ENCODE results near the gene NTN1. TPM values are rescaled to one million over a fixed set of nuclear protein-coding genes. Genes with fewer than 3 reads are reported as not detected.

The NTN1 gene
- total and polyA plus RNA-seq, 2 of the 4 experiments (the other 2 are of a cell fraction) = under 0.01 to 0.07 TPM

- DNase-seq = no peak
- no peak for TF ChIP-seq MAFK (IDR thresholded peaks at IDR 0.05; ENCODE audit: low read depth, low read length)
- TF ChIP-seq RCOR1 (IDR thresholded peaks at IDR 0.05; ENCODE audit: insufficient replicate concordance, low read length) = no peak
- TF ChIP-seq FOS (IDR thresholded peaks at IDR 0.05; ENCODE audit: low read depth, low read length) = no peak
- TF ChIP-seq MXI1 (IDR thresholded peaks at IDR 0.05; ENCODE audit: borderline replicate concordance, low read depth, low read length) = no peak
- no peak for TF ChIP-seq SMC3 (IDR thresholded peaks at IDR 0.05; ENCODE audit: low read depth, low read length)
- no peak for TF ChIP-seq NFE2L2 (IDR thresholded peaks at IDR 0.05; ENCODE audit: low read depth, low read length)
- no peak for TF ChIP-seq ELK1 (IDR thresholded peaks at IDR 0.05; ENCODE audit: borderline replicate concordance, low read depth, low read length)
- TF ChIP-seq POLR2A (IDR thresholded peaks at IDR 0.05; ENCODE audit: low read depth, low read length) = no peak
- TF ChIP-seq RFX5 (IDR thresholded peaks at IDR 0.05; ENCODE audit: low read depth, low read length) = no peak
- TF ChIP-seq USF2 (IDR thresholded peaks at IDR 0.05; ENCODE audit: low read depth, low read length) = no peak
- no peak for TF ChIP-seq CTCF (conservative IDR thresholded peaks at IDR 0.05; ENCODE audit: low read depth, low read length)
- TF ChIP-seq CEBPB (IDR thresholded peaks at IDR 0.05; ENCODE audit: low read depth, low read length) = no peak
- no peak for TF ChIP-seq MAZ (IDR thresholded peaks at IDR 0.05; ENCODE audit: borderline replicate concordance, low read depth, low read length)
- TF ChIP-seq BHLHE40 (IDR thresholded peaks at IDR 0.05; ENCODE audit: low read depth, low read length) = no peak
- no peak for TF ChIP-seq RAD21 (IDR thresholded peaks at IDR 0.05; ENCODE audit: low read length)
These were observed 204.2 kb downstream of the NTN1 start for GRCh38 chr17:9225305-9226101.

More at GRCh38 chr17:9225305-9226101, 204.2 kb downstream of the NTN1 start:
- Histone ChIP-seq H3K4me2 (ENCODE audit: low read depth, low read length) (no peak overlapping the region), H4K8ac (ENCODE audit: low read depth in 2 of 2, low read length in 2 of 2) (no peak overlapping the region), H3K18ac (ENCODE audit: low read depth, low read length) (no peak overlapping the region), H2BK5ac (ENCODE audit: low read depth, low read length, poor library complexity, severe bottlenecking) (no peak overlapping the region), H4K20me1 (ENCODE audit: insufficient read depth, low read length) (no peaks in the 10 kb centered on the region), H3K9me3 (ENCODE audit: control insufficient read depth, insufficient read depth, low read length) (no peaks in the 10 kb centered on the region), H3K56ac (ENCODE audit: extremely low read depth, insufficient read depth, low read length) (no peak overlapping the region), H4K5ac (ENCODE audit: low read depth, low read length) (no peak overlapping the region), H3K23ac (ENCODE audit: low read depth, low read length) (no peak overlapping the region), H3K27ac (ENCODE audit: insufficient read depth, low read length) (no peak overlapping the region), H3K14ac (replicated peaks; ENCODE audit: low read depth, low read length) (no peak overlapping the region), H3K27me3 (ENCODE audit: control insufficient read depth, insufficient read depth, low read length) (no peaks in the 10 kb centered on the region), H2BK15ac (ENCODE audit: low read depth, low read length) (no peak overlapping the region), H2AK5ac (ENCODE audit: low read depth, low read length) (no peak overlapping the region), H2AK9ac (replicated peaks; ENCODE audit: low read depth, low read length, poor library complexity) (no peak overlapping the region), H3K4ac (ENCODE audit: low read depth, low read length) (no peak overlapping the region), H2BK120ac (ENCODE audit: low read depth, low read length) (no peak overlapping the region), H2BK20ac (ENCODE audit: low read depth, low read length) (no peak overlapping the region), H3K79me1 (ENCODE audit: low read depth in 1 of 2, low read length in 2 of 2) (no peaks in the 10 kb centered on the region), H3K36me3 (ENCODE audit: control insufficient read depth, insufficient read depth, low read length) (no peaks in the 10 kb centered on the region), H3K4me1 (ENCODE audit: control insufficient read depth, insufficient read depth, low read length) (peaks cover 8% of the 10 kb centered on the region; the same call in 1 of the 2 replicates), H3K9ac (ENCODE audit: low read depth, low read length) (no peak overlapping the region), H3K4me3 (ENCODE audit: insufficient read depth, low read depth, low read length) (no peak overlapping the region), H2AFZ (replicated peaks; ENCODE audit: low read length, poor library complexity) (no peak overlapping the region), H4K91ac (ENCODE audit: insufficient read depth, low read depth, low read length) (no peak overlapping the region), H3K9me1 (ENCODE audit: insufficient read depth, low read length) (no peaks in the 10 kb centered on the region)
- no TSS peak for BruUV-seq (replicated peaks)
- ChIA-PET CTCF (interaction anchor here (0.5 kb wide), 1 partner anchor 106 kb away, joined by 3 read pairs; no protein-coding TSS in a partner anchor), POLR2A (ENCODE audit: unreplicated experiment) (no interaction called here)
- in situ Hi-C loops (cut with MboI; ENCODE audit: low sequenced_read_pairs) (no loop called here), dilution Hi-C loops (cut with HindIII; ENCODE audit: low sequenced_read_pairs, unreplicated experiment) (no loop called here), intact Hi-C loops (cut with micrococcal nuclease) (no loop called here)
- WGBS, 2 experiments (ENCODE audit: extremely low coverage in 2 of 2, insufficient read length in 1 of 2) = 62% methylated on average over 3 of the region's 32 CpGs; no CpG with 5 or more reads in 1 of the 2 experiments
- ATAC-seq (ENCODE audit: low read depth) = no peak
